ENCODE data around the gene SORCS2. TPM values are rescaled to one million over a fixed set of nuclear protein-coding genes. Genes with fewer than 3 reads are reported as not detected.

Gene SORCS2
- total RNA-seq, 1 experiment from 2014 or later: 4.1 TPM

DNA sequence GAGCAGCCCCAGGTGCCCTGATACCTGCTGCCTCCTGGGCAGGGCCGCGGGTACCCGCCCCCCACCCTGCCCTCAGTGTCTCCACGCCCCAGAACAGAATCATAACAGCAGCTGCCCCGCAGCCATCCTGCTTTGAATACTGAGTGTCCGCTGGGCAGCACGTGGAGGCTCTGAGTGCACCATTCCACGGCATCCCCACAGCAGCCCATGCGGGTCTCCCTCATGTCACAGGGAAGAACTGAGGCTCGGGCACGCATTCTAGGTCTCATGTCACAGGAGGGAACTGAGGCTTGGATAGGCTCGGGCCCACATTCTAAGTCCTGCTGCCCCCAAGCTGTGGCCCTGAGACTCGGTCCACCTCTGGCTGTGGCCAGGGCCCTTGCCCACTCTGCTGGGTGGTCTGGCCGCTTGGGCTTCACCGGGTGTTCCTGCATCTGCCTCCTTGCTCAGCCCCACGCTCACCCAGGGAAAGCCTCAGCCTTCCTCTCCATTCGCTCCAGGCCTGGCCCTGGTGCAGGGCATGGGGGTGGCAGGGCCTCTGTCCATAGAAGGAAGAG, 464.0 kb downstream of the SORCS2 start:
- no TSS peak for BruUV-seq (replicated peaks)
- Histone ChIP-seq H3K4me1 (ENCODE audit: insufficient read depth, low read length) (peaks cover 1% of the 10 kb centered on the region; the same call in 1 of the 2 replicates), H3K36me3 (ENCODE audit: low read depth, low read length) (no peaks in the 10 kb centered on the region), H3K79me2 (ENCODE audit: low read length) (no peaks in the 10 kb centered on the region), H3K9me3 (ENCODE audit: low read length) (no peaks in the 10 kb centered on the region), H3K4me3 (ENCODE audit: low read length) (no peak overlapping the region), H3K27me3 (ENCODE audit: low read length) (no peaks in the 10 kb centered on the region), H3K9me2 (replicated peaks; ENCODE audit: low read length) (no peaks in the 10 kb centered on the region), H4K20me1 (ENCODE audit: low read length) (no peaks in the 10 kb centered on the region), H3K4me2 (ENCODE audit: low read length) (no peak overlapping the region), H3K9ac (ENCODE audit: low read length) (no peak overlapping the region), H3F3A (ENCODE audit: low read length, unreplicated experiment) (no peaks in the 10 kb centered on the region), H3K27ac (ENCODE audit: low read length) (no peak overlapping the region), H2AFZ (ENCODE audit: low read length) (no peak overlapping the region)
- POLR2A ChIA-PET (ENCODE audit: unreplicated experiment): no interaction called here
- DNase-seq: no peak
- TF ChIP-seq EZH2phosphoT487 (IDR thresholded peaks at IDR 0.05; ENCODE audit: borderline replicate concordance, low read length): no peak
- no peak for TF ChIP-seq EZH2 (IDR thresholded peaks at IDR 0.05; ENCODE audit: low read length, unreplicated experiment)
- TF ChIP-seq CTCF (conservative IDR thresholded peaks at IDR 0.05; ENCODE audit: low read depth, low read length): no peak
- intact Hi-C loops (cut with micrococcal nuclease): no loop called here
- ATAC-seq: no peak
- CTCF ChIA-PET: no interaction called here

DNA sequence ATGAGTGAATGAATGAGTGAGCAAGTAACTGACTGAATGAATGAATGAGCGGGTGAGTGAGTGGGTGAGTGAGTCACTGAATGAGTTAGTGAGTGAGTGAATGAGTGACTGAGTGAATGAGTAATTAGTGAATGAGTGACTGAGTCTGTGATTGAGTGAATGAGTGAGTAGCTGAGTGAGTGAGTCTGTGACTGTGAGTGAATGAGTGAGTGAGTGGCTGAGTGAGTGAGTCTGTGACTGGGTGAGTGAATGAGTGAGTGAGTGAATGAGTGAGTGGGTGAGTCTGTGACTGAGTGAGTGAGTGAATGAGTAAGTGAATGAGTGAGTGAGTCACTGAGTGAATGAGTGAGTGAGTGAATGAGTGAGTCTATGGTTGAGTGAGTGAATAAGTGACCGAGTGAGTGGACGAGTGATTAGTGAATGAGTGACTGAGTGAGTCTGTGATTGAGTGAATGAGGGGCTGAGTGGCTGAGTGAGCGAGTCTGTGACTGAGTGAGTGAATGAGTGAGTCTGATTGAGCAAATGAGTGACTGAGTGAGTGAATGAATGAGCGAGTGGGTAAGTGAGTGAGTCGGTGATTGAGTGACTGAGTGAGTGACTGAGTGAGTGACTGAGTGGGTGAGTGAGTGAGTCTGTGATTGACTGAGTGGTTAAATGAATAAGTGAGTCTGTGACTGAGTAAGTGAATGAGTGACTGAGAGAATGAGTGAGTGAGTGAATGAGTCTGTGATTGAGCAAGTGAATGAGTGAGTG, 465.4 kb downstream of the SORCS2 start:
- ChIA-PET CTCF (no interaction called here), POLR2A (ENCODE audit: unreplicated experiment) (no interaction called here)
- Histone ChIP-seq H3K79me2 (ENCODE audit: low read length) (no peaks in the 10 kb centered on the region), H3K4me3 (ENCODE audit: low read length) (no peak overlapping the region), H3K9me2 (replicated peaks; ENCODE audit: low read length) (no peaks in the 10 kb centered on the region), H3K9me3 (ENCODE audit: low read length) (no peaks in the 10 kb centered on the region), H3K4me2 (ENCODE audit: low read length) (no peak overlapping the region), H3F3A (ENCODE audit: low read length, unreplicated experiment) (no peaks in the 10 kb centered on the region), H3K9ac (ENCODE audit: low read length) (no peak overlapping the region), H4K20me1 (ENCODE audit: low read length) (no peaks in the 10 kb centered on the region), H2AFZ (ENCODE audit: low read length) (no peak overlapping the region), H3K4me1 (ENCODE audit: insufficient read depth, low read length) (no peaks in the 10 kb centered on the region), H3K36me3 (ENCODE audit: low read depth, low read length) (no peaks in the 10 kb centered on the region), H3K27ac (ENCODE audit: low read length) (no peak overlapping the region), H3K27me3 (ENCODE audit: low read length) (no peaks in the 10 kb centered on the region)
- TF ChIP-seq CTCF (conservative IDR thresholded peaks at IDR 0.05; ENCODE audit: low read depth, low read length): no peak
- TF ChIP-seq EZH2phosphoT487 (IDR thresholded peaks at IDR 0.05; ENCODE audit: borderline replicate concordance, low read length): no peak
- TF ChIP-seq EZH2 (IDR thresholded peaks at IDR 0.05; ENCODE audit: low read length, unreplicated experiment): no peak
- intact Hi-C loops (cut with micrococcal nuclease): no loop called here
- no peak for ATAC-seq
- DNase-seq: no peak
- no TSS peak for BruUV-seq (replicated peaks)

Measured in PC-3 (cell line).